GM12878 (cell line): Measurements from ENCODE around the gene DNAAF3. TPM values are rescaled to one million over a fixed set of nuclear protein-coding genes. Genes with fewer than 3 reads are reported as not detected.

ENCODE experiments used
- ATAC-seq: fragments of 200-7000 bp; cut with Tn5 transposase; 3 replicates; pipeline ENCODE4 v1.9.1; 2020; ENCODE audit warnings: mild to moderate bottlenecking, moderate library complexity
- BruUV-seq: library from RNA; stranded (reverse); fragments of 400-500 nt; replicated peaks from 2 replicates; lab custom pipeline; 2021; lab: Mats Ljungman, UMichigan
- CTCF ChIA-PET: fragments of 300-600 bp; sonication (Branson Sonifier 250); formaldehyde crosslinking; extraction: SDS; loops from one replicate; lab custom pipeline; 2021; ENCODE audit warnings: inconsistent platforms; lab: Yijun Ruan, JAX
- POLR2A ChIA-PET: fragments of 350-600 bp; formaldehyde crosslinking; extraction: SDS; loops from one replicate; lab custom pipeline; 2021; ENCODE audit warnings: inconsistent platforms; lab: Charles Lee
- RAD21 ChIA-PET: fragments of 300-600 bp; sonication (Branson Sonifier 250); formaldehyde crosslinking; loops from one replicate; lab custom pipeline; 2023; ENCODE audit warnings: antibody characterized with exemption; ENCODE audit not compliant: unreplicated experiment; lab: Charles Lee
- SMC1A ChIA-PET: fragments of 300-600 bp; sonication (Branson Sonifier 250); formaldehyde crosslinking; loops from one replicate; lab custom pipeline; 2023; ENCODE audit not compliant: unreplicated experiment, uncharacterized antibody; lab: Charles Lee
- DNase-seq: peaks from one replicate; pipeline ENCODE4 v3.0.0-alpha.2; 2011; ENCODE audit warnings: low read depth, low spot score
- FAIRE-seq: peaks from 3 replicates; lab custom pipeline; 2011; peaks lifted over from hg19 to GRCh38; lab: Jason Lieb, UNC
- H2AFZ ChIP-seq: 2 replicates; pipeline ENCODE4 v1.6.0; 2011; ENCODE audit warnings: low read depth, low read length, control low read depth; ENCODE audit not compliant: control insufficient read depth
- H3K27ac ChIP-seq: 2 replicates; pipeline ENCODE4 v1.5.1; 2011; ENCODE audit warnings: control low read depth; ENCODE audit not compliant: control insufficient read depth, insufficient read depth
- H3K27me3 ChIP-seq, 2 experiments: replicated peaks in 1 of 2; 2 replicates each; pipeline versions ENCODE4 v1.6.0 to v1.6.1; 2011; ENCODE audit warnings: low read length in 1 of 2; ENCODE audit not compliant: control insufficient read depth in 2 of 2, insufficient read depth in 2 of 2
- H3K36me3 ChIP-seq, 2 experiments: 2 replicates each; pipeline ENCODE4 v1.5.1; 2011; ENCODE audit warnings: low read length in 1 of 2; ENCODE audit not compliant: control insufficient read depth in 2 of 2, insufficient read depth in 2 of 2
- H3K4me1 ChIP-seq: 2 replicates; pipeline ENCODE4 v1.6.1; 2011; ENCODE audit warnings: mild to moderate bottlenecking, low read length, moderate library complexity, mixed read lengths; ENCODE audit not compliant: control insufficient read depth, insufficient read depth
- H3K4me2 ChIP-seq: 2 replicates; pipeline ENCODE4 v1.6.0; 2011; ENCODE audit warnings: control low read depth; ENCODE audit not compliant: control insufficient read depth, insufficient read depth
- H3K4me3 ChIP-seq: fragments of 200-600 bp; sonication (generic); 2 replicates; pipeline ENCODE4 v1.5.1; 2016
- H3K79me2 ChIP-seq: 2 replicates; pipeline ENCODE4 v1.6.0; 2011; ENCODE audit warnings: low read length; ENCODE audit not compliant: control insufficient read depth, insufficient read depth
- H3K9ac ChIP-seq: 2 replicates; pipeline ENCODE4 v1.8.0; 2011; ENCODE audit warnings: low read length, control low read depth, mixed read lengths; ENCODE audit not compliant: control insufficient read depth, insufficient read depth
- H3K9me3 ChIP-seq: replicated peaks from 3 replicates; pipeline ENCODE4 v1.5.1; 2011; ENCODE audit warnings: mild to moderate bottlenecking, low read length; ENCODE audit not compliant: control insufficient read depth, insufficient read depth
- H4K20me1 ChIP-seq: 2 replicates; pipeline ENCODE4 v1.6.0; 2011; ENCODE audit not compliant: control insufficient read depth, insufficient read depth
- CHD2 ChIP-seq: IDR thresholded peaks from 2 replicates; pipeline ENCODE4 v1.6.1; 2011; ENCODE audit warnings: low read depth, low read length, improper control_type of control experiment, borderline replicate concordance
- CREM ChIP-seq: IDR thresholded peaks from 2 replicates; pipeline ENCODE4 v1.6.1; 2014; ENCODE audit warnings: antibody characterized with exemption, low read depth
- EGR1 ChIP-seq, 2 experiments: IDR thresholded peaks; 1 replicate in 1 of 2; 2 replicates in 1 of 2; pipeline ENCODE4 v1.6.1; 2011 to 2012; ENCODE audit warnings: low read depth in 2 of 2, low read length in 2 of 2, borderline replicate concordance in 1 of 2, mild to moderate bottlenecking in 1 of 2, moderate library complexity in 1 of 2
- HDGF ChIP-seq: fragments of 450-650 bp; IDR thresholded peaks from 2 replicates; pipeline ENCODE4 v1.6.1; 2016; ENCODE audit warnings: antibody characterized with exemption
- KAT2A ChIP-seq: conservative IDR thresholded peaks from 2 replicates; pipeline ENCODE4 v1.6.1; 2011; ENCODE audit warnings: low read depth, low read length; ENCODE audit not compliant: control insufficient read depth
- PAX8 ChIP-seq: fragments of 450-650 bp; IDR thresholded peaks from 2 replicates; pipeline ENCODE4 v1.6.1; 2017; ENCODE audit warnings: mild to moderate bottlenecking, moderate library complexity
- RFX5 ChIP-seq: IDR thresholded peaks from 2 replicates; pipeline ENCODE4 v1.6.1; 2011; ENCODE audit warnings: low read depth, low read length, improper control_type of control experiment
- RUNX3 ChIP-seq: IDR thresholded peaks from 2 replicates; pipeline ENCODE4 v1.6.1; 2012; ENCODE audit warnings: low read length, inconsistent platforms
- SIN3A ChIP-seq: IDR thresholded peaks from 2 replicates; pipeline ENCODE4 v1.6.1; 2012; ENCODE audit warnings: low read depth, low read length, improper control_type of control experiment
- SMC3 ChIP-seq: IDR thresholded peaks from 2 replicates; pipeline ENCODE4 v1.6.1; 2011; ENCODE audit warnings: low read length, improper control_type of control experiment, borderline replicate concordance
- SP1 ChIP-seq: IDR thresholded peaks from one replicate; pipeline ENCODE4 v1.6.1; 2011; ENCODE audit warnings: low read depth, low read length
- STAT1 ChIP-seq: fragments of 450-650 bp; conservative IDR thresholded peaks from 2 replicates; pipeline ENCODE4 v1.6.1; 2014; ENCODE audit warnings: antibody characterized with exemption, mild to moderate bottlenecking
- TCF12 ChIP-seq: IDR thresholded peaks from 2 replicates; pipeline ENCODE4 v1.6.1; 2011; ENCODE audit warnings: low read depth, mild to moderate bottlenecking, low read length
- WGBS: methylation state at CpG from one replicate; pipeline ENCODE4 v1.1.6; 2016; ENCODE audit warnings: low lambda C conversion rate; ENCODE audit not compliant: insufficient replicate concordance, insufficient coverage; ENCODE audit errors: missing lambda C conversion rate; 5-methylcytosine and 5-hydroxymethylcytosine counted together
- in situ Hi-C: fragments of 300-500 bp; cut with MboI; formaldehyde crosslinking; loops from 9 replicates; pipeline ENCODE4 v1.14.3; 2018; ENCODE audit warnings: mixed read lengths
- intact Hi-C: fragments of 100-400 bp; cut with micrococcal nuclease; formaldehyde crosslinking; loops from one replicate; pipeline ENCODE4 v1.14.2; 2022; ENCODE audit not compliant: unreplicated experiment
- polyA plus RNA-seq, 11 experiments: library from polyadenylated mRNA; depleted of rRNA in 4 of 11; unstranded in 6 of 11; stranded (reverse) in 5 of 11; fragments of >200 nt; fragmentation: Nextera tagmentation in 4 of 11; fragmentation: Illumina TruSeq in 1 of 11; extraction: Ambion mirVana in 4 of 11; extraction: Trizol in 1 of 11; gene quantifications; 1 replicate in 1 of 11; 2 replicates in 10 of 11; pipeline versions ENCODE4 v1.2.1 to v1.2.3, GENCODE V29; 2011 to 2016; ENCODE audit warnings: inconsistent platforms in 2 of 11, missing spikeins in 2 of 11, low read depth in 1 of 11
- total RNA-seq, 4 experiments: library from RNA; depleted of rRNA in 3 of 4; stranded (reverse); fragments of >200 nt in 3 of 4; fragmentation: Illumina TruSeq in 1 of 4; extraction: Trizol in 1 of 4; gene quantifications; 2 replicates each; pipeline versions ENCODE4 v1.2.1 to v1.2.3, GENCODE V29; 2013 to 2021
- TF ChIP-seq, protein P1 (sequence below): fragments of 450-650 bp; formaldehyde crosslinking; IDR thresholded peaks from 2 replicates; pipeline ENCODE4 v1.4.0; 2020; ENCODE audit warnings: mild to moderate bottlenecking, moderate library complexity
- TF ChIP-seq, protein P2 (sequence below): IDR thresholded peaks from 2 replicates; pipeline ENCODE4 v1.6.1; 2011; ENCODE audit warnings: low read depth, mild to moderate bottlenecking, low read length, moderate library complexity, borderline replicate concordance; ENCODE audit errors: extremely low read depth
- TF ChIP-seq, protein P3 (sequence below): fragments of 450-650 bp; IDR thresholded peaks from 2 replicates; pipeline ENCODE4 v1.6.1; 2017; ENCODE audit warnings: mild to moderate bottlenecking, moderate library complexity

The DNAAF3 gene
- total and polyA plus RNA-seq, 10 of the 15 experiments (the other 5 are each of a cell fraction or from before 2014, with no cell fraction given) = not detected

DNA sequence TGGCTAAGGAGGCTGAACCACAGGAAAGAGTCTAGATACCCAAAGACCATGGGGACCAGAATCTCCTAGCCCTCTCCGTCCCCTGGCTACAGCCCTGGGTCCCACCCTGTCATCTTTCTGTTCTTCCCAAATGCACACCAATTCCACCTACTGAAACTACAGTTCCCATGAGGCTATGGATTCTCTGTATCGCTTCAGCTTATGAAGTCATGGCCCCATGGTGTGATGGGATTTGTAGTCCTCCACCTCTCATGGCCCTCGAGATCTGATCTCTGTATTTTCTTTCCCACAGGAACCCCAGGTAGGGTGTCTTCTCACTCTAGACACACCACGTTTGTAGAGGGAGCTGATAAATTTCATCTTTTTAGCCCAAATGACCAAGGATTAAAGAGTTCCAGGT is 31.1 kb upstream of the DNAAF3 start:
- intact Hi-C loops = no loop called here
- Histone ChIP-seq H3K36me3 (no peaks in the 10 kb centered on the region), H2AFZ (no peak overlapping the region), H3K27ac (no peak overlapping the region), H3K4me1 (no peaks in the 10 kb centered on the region), H3K4me2 (no peak overlapping the region), H3K9ac (no peak overlapping the region), H3K9me3 (no peaks in the 10 kb centered on the region), H3K4me3 (no peak overlapping the region), H4K20me1 (no peaks in the 10 kb centered on the region), H3K27me3 (no peaks in the 10 kb centered on the region; a peak in 1 of 4 replicates), H3K79me2 (no peaks in the 10 kb centered on the region)
- ATAC-seq (peak; percentile 59), FAIRE-seq (no peak), DNase-seq (no peak)
- ChIA-PET SMC1A (no interaction called here), POLR2A (no interaction called here), CTCF (no interaction called here), RAD21 (no interaction called here)
- in situ Hi-C loops = no loop called here
- WGBS = 23% methylated on average over 4 of the region's 4 CpGs
- BruUV-seq = no TSS peak
- TF ChIP-seq SMC3 (no peak), STAT1 (no peak), EGR1 (IDR thresholded peaks at IDR 0.05; ENCODE audit: borderline replicate concordance in 1 of 2, low read depth in 2 of 2, low read length in 2 of 2) (no peak), TCF12 (no peak), RUNX3 (no peak), RFX5 (no peak), KAT2A (no peak), SIN3A (no peak), SP1 (no peak), CREM (peak; percentile 71; the same call in 1 of the 2 replicates), PAX8 (no peak), CHD2 (no peak), HDGF (no peak)
- TF ChIP-seq, protein P1, sequence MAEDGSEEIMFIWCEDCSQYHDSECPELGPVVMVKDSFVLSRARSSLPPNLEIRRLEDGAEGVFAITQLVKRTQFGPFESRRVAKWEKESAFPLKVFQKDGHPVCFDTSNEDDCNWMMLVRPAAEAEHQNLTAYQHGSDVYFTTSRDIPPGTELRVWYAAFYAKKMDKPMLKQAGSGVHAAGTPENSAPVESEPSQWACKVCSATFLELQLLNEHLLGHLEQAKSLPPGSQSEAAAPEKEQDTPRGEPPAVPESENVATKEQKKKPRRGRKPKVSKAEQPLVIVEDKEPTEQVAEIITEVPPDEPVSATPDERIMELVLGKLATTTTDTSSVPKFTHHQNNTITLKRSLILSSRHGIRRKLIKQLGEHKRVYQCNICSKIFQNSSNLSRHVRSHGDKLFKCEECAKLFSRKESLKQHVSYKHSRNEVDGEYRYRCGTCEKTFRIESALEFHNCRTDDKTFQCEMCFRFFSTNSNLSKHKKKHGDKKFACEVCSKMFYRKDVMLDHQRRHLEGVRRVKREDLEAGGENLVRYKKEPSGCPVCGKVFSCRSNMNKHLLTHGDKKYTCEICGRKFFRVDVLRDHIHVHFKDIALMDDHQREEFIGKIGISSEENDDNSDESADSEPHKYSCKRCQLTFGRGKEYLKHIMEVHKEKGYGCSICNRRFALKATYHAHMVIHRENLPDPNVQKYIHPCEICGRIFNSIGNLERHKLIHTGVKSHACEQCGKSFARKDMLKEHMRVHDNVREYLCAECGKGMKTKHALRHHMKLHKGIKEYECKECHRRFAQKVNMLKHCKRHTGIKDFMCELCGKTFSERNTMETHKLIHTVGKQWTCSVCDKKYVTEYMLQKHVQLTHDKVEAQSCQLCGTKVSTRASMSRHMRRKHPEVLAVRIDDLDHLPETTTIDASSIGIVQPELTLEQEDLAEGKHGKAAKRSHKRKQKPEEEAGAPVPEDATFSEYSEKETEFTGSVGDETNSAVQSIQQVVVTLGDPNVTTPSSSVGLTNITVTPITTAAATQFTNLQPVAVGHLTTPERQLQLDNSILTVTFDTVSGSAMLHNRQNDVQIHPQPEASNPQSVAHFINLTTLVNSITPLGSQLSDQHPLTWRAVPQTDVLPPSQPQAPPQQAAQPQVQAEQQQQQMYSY = no peak
- TF ChIP-seq, protein P2, sequence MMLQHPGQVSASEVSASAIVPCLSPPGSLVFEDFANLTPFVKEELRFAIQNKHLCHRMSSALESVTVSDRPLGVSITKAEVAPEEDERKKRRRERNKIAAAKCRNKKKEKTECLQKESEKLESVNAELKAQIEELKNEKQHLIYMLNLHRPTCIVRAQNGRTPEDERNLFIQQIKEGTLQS = peak; percentile 21; the same call in 1 of the 2 replicates
- TF ChIP-seq, protein P3, sequence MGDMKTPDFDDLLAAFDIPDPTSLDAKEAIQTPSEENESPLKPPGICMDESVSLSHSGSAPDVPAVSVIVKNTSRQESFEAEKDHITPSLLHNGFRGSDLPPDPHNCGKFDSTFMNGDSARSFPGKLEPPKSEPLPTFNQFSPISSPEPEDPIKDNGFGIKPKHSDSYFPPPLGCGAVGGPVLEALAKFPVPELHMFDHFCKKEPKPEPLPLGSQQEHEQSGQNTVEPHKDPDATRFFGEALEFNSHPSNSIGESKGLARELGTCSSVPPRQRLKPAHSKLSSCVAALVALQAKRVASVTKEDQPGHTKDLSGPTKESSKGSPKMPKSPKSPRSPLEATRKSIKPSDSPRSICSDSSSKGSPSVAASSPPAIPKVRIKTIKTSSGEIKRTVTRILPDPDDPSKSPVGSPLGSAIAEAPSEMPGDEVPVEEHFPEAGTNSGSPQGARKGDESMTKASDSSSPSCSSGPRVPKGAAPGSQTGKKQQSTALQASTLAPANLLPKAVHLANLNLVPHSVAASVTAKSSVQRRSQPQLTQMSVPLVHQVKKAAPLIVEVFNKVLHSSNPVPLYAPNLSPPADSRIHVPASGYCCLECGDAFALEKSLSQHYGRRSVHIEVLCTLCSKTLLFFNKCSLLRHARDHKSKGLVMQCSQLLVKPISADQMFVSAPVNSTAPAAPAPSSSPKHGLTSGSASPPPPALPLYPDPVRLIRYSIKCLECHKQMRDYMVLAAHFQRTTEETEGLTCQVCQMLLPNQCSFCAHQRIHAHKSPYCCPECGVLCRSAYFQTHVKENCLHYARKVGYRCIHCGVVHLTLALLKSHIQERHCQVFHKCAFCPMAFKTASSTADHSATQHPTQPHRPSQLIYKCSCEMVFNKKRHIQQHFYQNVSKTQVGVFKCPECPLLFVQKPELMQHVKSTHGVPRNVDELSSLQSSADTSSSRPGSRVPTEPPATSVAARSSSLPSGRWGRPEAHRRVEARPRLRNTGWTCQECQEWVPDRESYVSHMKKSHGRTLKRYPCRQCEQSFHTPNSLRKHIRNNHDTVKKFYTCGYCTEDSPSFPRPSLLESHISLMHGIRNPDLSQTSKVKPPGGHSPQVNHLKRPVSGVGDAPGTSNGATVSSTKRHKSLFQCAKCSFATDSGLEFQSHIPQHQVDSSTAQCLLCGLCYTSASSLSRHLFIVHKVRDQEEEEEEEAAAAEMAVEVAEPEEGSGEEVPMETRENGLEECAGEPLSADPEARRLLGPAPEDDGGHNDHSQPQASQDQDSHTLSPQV = no peak
